K562 (cell line): Measurements from ENCODE around the gene CHRNA9. TPM values are rescaled to one million over a fixed set of nuclear protein-coding genes. Genes with fewer than 3 reads are reported as not detected.
A peak's percentile ranks its signal among the peaks of the same experiment; 100 is the strongest.

Experiments
- ATF1 ChIP-seq, 2 experiments: fragments of 450-650 bp in 1 of 2; IDR thresholded peaks; 2 replicates each; pipeline ENCODE4 v1.6.1; 2016; ENCODE audit warnings: missing compliant biosample characterization in 1 of 2, missing genetic modification characterization in 1 of 2
- ATF7 ChIP-seq: fragments of 450-650 bp; IDR thresholded peaks from 2 replicates; pipeline ENCODE4 v1.7.1; 2014; ENCODE audit warnings: mild to moderate bottlenecking, moderate library complexity
- COPS2 ChIP-seq: fragments of 450-650 bp; conservative IDR thresholded peaks from 2 replicates; pipeline ENCODE4 v1.6.1; 2016; ENCODE audit warnings: mild to moderate bottlenecking, moderate library complexity
- CREM ChIP-seq: IDR thresholded peaks from 2 replicates; pipeline ENCODE4 v1.6.1; 2014; ENCODE audit warnings: antibody characterized with exemption, low read depth
- DEAF1 ChIP-seq: fragments of 450-650 bp; formaldehyde crosslinking; IDR thresholded peaks from 2 replicates; pipeline ENCODE4 v1.4.0; 2020; ENCODE audit warnings: mild to moderate bottlenecking, moderate library complexity
- E2F3 ChIP-seq: fragments of 250-450 bp; sonication (Bioruptor Pico); IDR thresholded peaks from 2 replicates; pipeline ENCODE4 v1.4.0; 2020; ENCODE audit warnings: mild to moderate bottlenecking
- JUND ChIP-seq, 2 experiments: IDR thresholded peaks; 2 replicates in 1 of 2; 3 replicates in 1 of 2; pipeline ENCODE4 v1.6.1; 2011; ENCODE audit warnings: borderline replicate concordance in 2 of 2, low read depth in 2 of 2, low read length in 2 of 2, improper control_type of control experiment in 1 of 2, missing biosample characterization in 1 of 2, missing genetic modification characterization in 1 of 2, missing genetic modification reagents in 1 of 2
- RAD21 ChIP-seq, 2 experiments: fragments of 250-450 bp in 1 of 2; fragments of 450-650 bp in 1 of 2; sonication (Bioruptor Pico) in 1 of 2; formaldehyde crosslinking in 1 of 2; IDR thresholded peaks in 1 of 2; conservative IDR thresholded peaks in 1 of 2; 2 replicates each; pipeline versions ENCODE4 v1.4.0 to v1.8.0; 2020 to 2022; ENCODE audit warnings: mild to moderate bottlenecking in 2 of 2, moderate library complexity in 1 of 2
- REST ChIP-seq, 2 experiments: fragments of 450-650 bp; formaldehyde crosslinking in 1 of 2; IDR thresholded peaks; 2 replicates each; pipeline versions ENCODE4 v1.4.0 to v1.6.1; 2014 to 2020; ENCODE audit warnings: mild to moderate bottlenecking in 2 of 2, borderline replicate concordance in 1 of 2, low read depth in 1 of 2
- TRIM24 ChIP-seq, 2 experiments: fragments of 450-650 bp; IDR thresholded peaks; 2 replicates each; pipeline ENCODE4 v1.6.1; 2016
- XRCC5 ChIP-seq: fragments of 200-400 bp; formaldehyde crosslinking; IDR thresholded peaks from 2 replicates; pipeline ENCODE4 v1.6.1; 2017; ENCODE audit warnings: low read depth, mild to moderate bottlenecking, low read length
- ZBTB33 ChIP-seq: sonication (generic); formaldehyde crosslinking; IDR thresholded peaks from 2 replicates; pipeline ENCODE4 v1.8.1; 2023; ENCODE audit warnings: mild to moderate bottlenecking, missing genetic modification reagents
- ZNF165 ChIP-seq: fragments of 250-450 bp; sonication (Bioruptor Pico); IDR thresholded peaks from 2 replicates; pipeline ENCODE4 v1.4.0; 2020; ENCODE audit warnings: borderline replicate concordance
- ZNF696 ChIP-seq: fragments of 250-450 bp; sonication (Bioruptor Pico); conservative IDR thresholded peaks from 2 replicates; pipeline ENCODE4 v1.4.0; 2020; ENCODE audit warnings: mild to moderate bottlenecking, moderate library complexity
- polyA plus RNA-seq, 8 experiments: library from polyadenylated mRNA; depleted of rRNA in 4 of 8; stranded (reverse) in 5 of 8; unstranded in 3 of 8; fragments of >200 nt; fragmentation: Nextera tagmentation in 2 of 8; fragmentation: Illumina TruSeq in 1 of 8; extraction: Ambion mirVana in 2 of 8; extraction: Trizol in 1 of 8; gene quantifications; 2 replicates each; pipeline versions ENCODE4 v1.2.1 to v1.2.3, GENCODE V29; 2011 to 2014; ENCODE audit warnings: inconsistent platforms in 1 of 8, missing spikeins in 1 of 8
- total RNA-seq, 7 experiments: library from RNA; depleted of rRNA in 6 of 7; stranded (reverse); fragments of >200 nt in 6 of 7; fragmentation: Illumina TruSeq in 2 of 7; extraction: Trizol in 2 of 7; gene quantifications; 2 replicates each; pipeline versions ENCODE4 v1.2.1 to v1.2.3, GENCODE V29; 2011 to 2021; ENCODE audit warnings: low replicate concordance in 1 of 7

CHRNA9 gene
- total and polyA plus RNA-seq, 9 of the 15 experiments (the other 6 are each of a cell fraction or from before 2014, with no cell fraction given), result not detected

- TF ChIP-seq DEAF1 (CRISPR knock-in tag) (peak; percentile 79), XRCC5 (0 out of 2 replicates have a peak, but pooled peaks have one; percentile 47), TRIM24 (IDR thresholded peaks at IDR 0.05) (0 out of 4 replicates have a peak, but pooled peaks of 1 of the 2 experiments have one; percentile 11), COPS2 (no peak), E2F3 (CRISPR knock-in tag) (no peak), ATF1 (CRISPR knock-in tag; IDR thresholded peaks at IDR 0.05) (no peak), ATF1 (tag; IDR thresholded peaks at IDR 0.05) (peak; percentile 56), JUND (IDR thresholded peaks at IDR 0.05; ENCODE audit: borderline replicate concordance, low read depth, low read length) (peak; percentile 75), JUND (tag; IDR thresholded peaks at IDR 0.05; ENCODE audit: borderline replicate concordance, low read depth, low read length) (peak; percentile 74; the same call in 1 of the 3 replicates), ATF7 (peak; percentile 95), RAD21 (CRISPR knock-in tag; conservative IDR thresholded peaks at IDR 0.05 in 1 of 2, IDR thresholded peaks at IDR 0.05 in 1 of 2) (peak; percentile 82 to 90), ZBTB33 (CRISPR knock-in tag) (no peak), CREM (peak; percentile 68), REST (IDR thresholded peaks at IDR 0.05; ENCODE audit: borderline replicate concordance) (peak; percentile 88), REST (CRISPR knock-in tag; IDR thresholded peaks at IDR 0.05; ENCODE audit: low read depth) (no peak), ZNF165 (CRISPR knock-in tag) (no peak), ZNF696 (CRISPR knock-in tag) (no peak)
Observed at GRCh38 chr4:40325406-40326019, 9.6 kb upstream of the CHRNA9 start (continued).
